ENCODE measurements around the gene FAM151B. TPM values are rescaled to one million over a fixed set of nuclear protein-coding genes. Genes with fewer than 3 reads are reported as not detected.

Gene FAM151B
- total and polyA plus RNA-seq, 10 of the 15 experiments (the other 5 are each of a cell fraction or from before 2014, with no cell fraction given), result 0.05 to 0.79 (median 0.22) TPM

DNA sequence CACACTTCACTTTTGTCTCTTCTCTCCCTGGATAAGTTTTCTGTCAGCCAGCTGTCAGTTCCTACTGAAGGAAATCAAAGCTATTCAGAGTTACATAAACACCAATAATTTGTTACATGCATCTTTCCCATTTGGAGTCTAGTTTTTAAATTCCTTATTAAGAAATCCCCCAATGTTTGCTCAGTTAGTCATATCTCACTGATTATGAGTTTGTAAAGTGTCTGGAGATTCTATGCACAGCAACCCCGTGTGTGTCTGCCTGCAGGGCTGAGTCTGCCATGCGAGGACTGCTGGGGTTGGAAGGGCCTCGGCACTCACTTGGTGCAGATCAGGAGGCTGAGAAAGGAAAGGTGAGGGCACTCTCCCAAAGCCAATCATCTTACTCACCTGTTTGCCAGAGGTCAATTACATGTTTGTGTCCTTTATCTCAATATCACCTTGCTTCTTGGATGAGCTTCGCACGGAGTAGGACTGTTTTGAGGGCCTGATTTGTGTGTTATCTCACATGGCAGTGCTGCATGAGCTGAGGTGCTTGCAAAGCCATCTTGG, 78.9 kb downstream of the FAM151B start:
- 65% methylated on average over 5 of the region's 5 CpGs for WGBS (ENCODE audit: insufficient coverage, insufficient replicate concordance, low lambda C conversion rate, missing lambda C conversion rate)
- DNase-seq (ENCODE audit: low read depth, low spot score) (no peak), FAIRE-seq (no peak), ATAC-seq (no peak)
- no peak for TF ChIP-seq NR2C2 (IDR thresholded peaks at IDR 0.05; ENCODE audit: borderline replicate concordance, control insufficient read depth, insufficient read length, low read depth)
- TF ChIP-seq LARP7 (IDR thresholded peaks at IDR 0.05), result no peak
- no peak for TF ChIP-seq ZNF622 (IDR thresholded peaks at IDR 0.05)
- TF ChIP-seq TCF12 (IDR thresholded peaks at IDR 0.05; ENCODE audit: low read depth, low read length), result no peak
- TF ChIP-seq HDAC2 (IDR thresholded peaks at IDR 0.05), result no peak
- TF ChIP-seq NFXL1 (IDR thresholded peaks at IDR 0.05; ENCODE audit: borderline replicate concordance), result no peak
- no peak for TF ChIP-seq SIX5 (IDR thresholded peaks at IDR 0.05; ENCODE audit: low read depth, low read length, severe bottlenecking)
- TF ChIP-seq, protein P1, sequence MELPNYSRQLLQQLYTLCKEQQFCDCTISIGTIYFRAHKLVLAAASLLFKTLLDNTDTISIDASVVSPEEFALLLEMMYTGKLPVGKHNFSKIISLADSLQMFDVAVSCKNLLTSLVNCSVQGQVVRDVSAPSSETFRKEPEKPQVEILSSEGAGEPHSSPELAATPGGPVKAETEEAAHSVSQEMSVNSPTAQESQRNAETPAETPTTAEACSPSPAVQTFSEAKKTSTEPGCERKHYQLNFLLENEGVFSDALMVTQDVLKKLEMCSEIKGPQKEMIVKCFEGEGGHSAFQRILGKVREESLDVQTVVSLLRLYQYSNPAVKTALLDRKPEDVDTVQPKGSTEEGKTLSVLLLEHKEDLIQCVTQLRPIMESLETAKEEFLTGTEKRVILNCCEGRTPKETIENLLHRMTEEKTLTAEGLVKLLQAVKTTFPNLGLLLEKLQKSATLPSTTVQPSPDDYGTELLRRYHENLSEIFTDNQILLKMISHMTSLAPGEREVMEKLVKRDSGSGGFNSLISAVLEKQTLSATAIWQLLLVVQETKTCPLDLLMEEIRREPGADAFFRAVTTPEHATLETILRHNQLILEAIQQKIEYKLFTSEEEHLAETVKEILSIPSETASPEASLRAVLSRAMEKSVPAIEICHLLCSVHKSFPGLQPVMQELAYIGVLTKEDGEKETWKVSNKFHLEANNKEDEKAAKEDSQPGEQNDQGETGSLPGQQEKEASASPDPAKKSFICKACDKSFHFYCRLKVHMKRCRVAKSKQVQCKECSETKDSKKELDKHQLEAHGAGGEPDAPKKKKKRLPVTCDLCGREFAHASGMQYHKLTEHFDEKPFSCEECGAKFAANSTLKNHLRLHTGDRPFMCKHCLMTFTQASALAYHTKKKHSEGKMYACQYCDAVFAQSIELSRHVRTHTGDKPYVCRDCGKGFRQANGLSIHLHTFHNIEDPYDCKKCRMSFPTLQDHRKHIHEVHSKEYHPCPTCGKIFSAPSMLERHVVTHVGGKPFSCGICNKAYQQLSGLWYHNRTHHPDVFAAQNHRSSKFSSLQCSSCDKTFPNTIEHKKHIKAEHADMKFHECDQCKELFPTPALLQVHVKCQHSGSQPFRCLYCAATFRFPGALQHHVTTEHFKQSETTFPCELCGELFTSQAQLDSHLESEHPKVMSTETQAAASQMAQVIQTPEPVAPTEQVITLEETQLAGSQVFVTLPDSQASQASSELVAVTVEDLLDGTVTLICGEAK (IDR thresholded peaks at IDR 0.05; ENCODE audit: borderline replicate concordance), result no peak
- TF ChIP-seq, protein P2, sequence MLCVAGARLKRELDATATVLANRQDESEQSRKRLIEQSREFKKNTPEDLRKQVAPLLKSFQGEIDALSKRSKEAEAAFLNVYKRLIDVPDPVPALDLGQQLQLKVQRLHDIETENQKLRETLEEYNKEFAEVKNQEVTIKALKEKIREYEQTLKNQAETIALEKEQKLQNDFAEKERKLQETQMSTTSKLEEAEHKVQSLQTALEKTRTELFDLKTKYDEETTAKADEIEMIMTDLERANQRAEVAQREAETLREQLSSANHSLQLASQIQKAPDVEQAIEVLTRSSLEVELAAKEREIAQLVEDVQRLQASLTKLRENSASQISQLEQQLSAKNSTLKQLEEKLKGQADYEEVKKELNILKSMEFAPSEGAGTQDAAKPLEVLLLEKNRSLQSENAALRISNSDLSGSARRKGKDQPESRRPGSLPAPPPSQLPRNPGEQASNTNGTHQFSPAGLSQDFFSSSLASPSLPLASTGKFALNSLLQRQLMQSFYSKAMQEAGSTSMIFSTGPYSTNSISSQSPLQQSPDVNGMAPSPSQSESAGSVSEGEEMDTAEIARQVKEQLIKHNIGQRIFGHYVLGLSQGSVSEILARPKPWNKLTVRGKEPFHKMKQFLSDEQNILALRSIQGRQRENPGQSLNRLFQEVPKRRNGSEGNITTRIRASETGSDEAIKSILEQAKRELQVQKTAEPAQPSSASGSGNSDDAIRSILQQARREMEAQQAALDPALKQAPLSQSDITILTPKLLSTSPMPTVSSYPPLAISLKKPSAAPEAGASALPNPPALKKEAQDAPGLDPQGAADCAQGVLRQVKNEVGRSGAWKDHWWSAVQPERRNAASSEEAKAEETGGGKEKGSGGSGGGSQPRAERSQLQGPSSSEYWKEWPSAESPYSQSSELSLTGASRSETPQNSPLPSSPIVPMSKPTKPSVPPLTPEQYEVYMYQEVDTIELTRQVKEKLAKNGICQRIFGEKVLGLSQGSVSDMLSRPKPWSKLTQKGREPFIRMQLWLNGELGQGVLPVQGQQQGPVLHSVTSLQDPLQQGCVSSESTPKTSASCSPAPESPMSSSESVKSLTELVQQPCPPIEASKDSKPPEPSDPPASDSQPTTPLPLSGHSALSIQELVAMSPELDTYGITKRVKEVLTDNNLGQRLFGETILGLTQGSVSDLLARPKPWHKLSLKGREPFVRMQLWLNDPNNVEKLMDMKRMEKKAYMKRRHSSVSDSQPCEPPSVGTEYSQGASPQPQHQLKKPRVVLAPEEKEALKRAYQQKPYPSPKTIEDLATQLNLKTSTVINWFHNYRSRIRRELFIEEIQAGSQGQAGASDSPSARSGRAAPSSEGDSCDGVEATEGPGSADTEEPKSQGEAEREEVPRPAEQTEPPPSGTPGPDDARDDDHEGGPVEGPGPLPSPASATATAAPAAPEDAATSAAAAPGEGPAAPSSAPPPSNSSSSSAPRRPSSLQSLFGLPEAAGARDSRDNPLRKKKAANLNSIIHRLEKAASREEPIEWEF (IDR thresholded peaks at IDR 0.05; ENCODE audit: insufficient replicate concordance, low read depth, low read length), result no peak
- no peak for TF ChIP-seq DPF2 (IDR thresholded peaks at IDR 0.05)
- no peaks in the 10 kb centered on the region for H3K79me2 ChIP-seq (ENCODE audit: control insufficient read depth, insufficient read depth, low read length)
- RAD21 ChIA-PET (ENCODE audit: unreplicated experiment), result no interaction called here
- in situ Hi-C loops (cut with MboI), result no loop called here
- no peak overlapping the region for H3K9ac ChIP-seq (ENCODE audit: control insufficient read depth, insufficient read depth, low read length)
- intact Hi-C loops (cut with micrococcal nuclease; ENCODE audit: unreplicated experiment), result no loop called here
- CTCF ChIA-PET, result no interaction called here
- H3K9me3 ChIP-seq (replicated peaks; ENCODE audit: control insufficient read depth, insufficient read depth, low read length), result no peaks in the 10 kb centered on the region
- H3K4me1 ChIP-seq (ENCODE audit: control insufficient read depth, insufficient read depth, low read length), result no peaks in the 10 kb centered on the region; the same call in 1 of the 2 replicates
- H3K4me3 ChIP-seq, result no peak overlapping the region
- SMC1A ChIA-PET (ENCODE audit: uncharacterized antibody, unreplicated experiment), result no interaction called here
- peaks cover 6 to 19% of the 10 kb centered on the region in 2 experiments for H3K27me3 ChIP-seq (replicated peaks in 1 of 2; ENCODE audit: control insufficient read depth in 2 of 2, insufficient read depth in 2 of 2, low read length in 1 of 2)
- H3K36me3 ChIP-seq (ENCODE audit: control insufficient read depth in 2 of 2, insufficient read depth in 2 of 2, low read length in 1 of 2), result no peaks in the 10 kb centered on the region
- BruUV-seq (replicated peaks), result no TSS peak
- POLR2A ChIA-PET, result no interaction called here
- H3K27ac ChIP-seq (ENCODE audit: control insufficient read depth, insufficient read depth), result no peak overlapping the region
- no peak overlapping the region for H3K4me2 ChIP-seq (ENCODE audit: control insufficient read depth, insufficient read depth)
- no peak overlapping the region for H2AFZ ChIP-seq (ENCODE audit: control insufficient read depth, low read depth, low read length)
- H4K20me1 ChIP-seq (ENCODE audit: control insufficient read depth, insufficient read depth), result no peaks in the 10 kb centered on the region

All from GM12878 (cell line).